Gastroesophageal sphincter (tissue), 4 donors: ENCODE data around the gene SPATS2L. TPM values are rescaled to one million over a fixed set of nuclear protein-coding genes. Genes with fewer than 3 reads are reported as not detected.

Experiments used
- ATAC-seq: fragments of 150-250 bp; one replicate; pipeline ENCODE4 v1.9.1; 2016; ENCODE audit warnings: mild to moderate bottlenecking, moderate library complexity
- H3K27ac ChIP-seq, 4 donors: fragments of 200-600 bp; sonication (generic) in 3 of 4; 1 replicate in 3 of 4; 2 replicates in 1 of 4; pipeline ENCODE4 v1.5.1; 2016 to 2019
- H3K27me3 ChIP-seq: fragments of 200-600 bp; sonication (generic); one replicate; pipeline ENCODE4 v1.5.1; 2019
- H3K36me3 ChIP-seq, 2 donors: fragments of 200-600 bp; sonication (generic); one replicate each; pipeline ENCODE4 v1.5.1; 2019; ENCODE audit warnings: control low read depth in 1 of 2
- H3K4me1 ChIP-seq, 3 donors: fragments of 200-600 bp; sonication (generic); 1 replicate in 2 of 3; 2 replicates in 1 of 3; pipeline ENCODE4 v1.5.1; 2016 to 2019; ENCODE audit warnings: control low read depth in 2 of 3
- H3K4me3 ChIP-seq, 2 donors: fragments of 200-600 bp; sonication (generic); one replicate each; pipeline ENCODE4 v1.5.1; 2019; ENCODE audit warnings: mild to moderate bottlenecking in 1 of 2, moderate library complexity in 1 of 2
- H3K9me3 ChIP-seq, 3 donors: fragments of 200-600 bp; sonication (generic); one replicate each; pipeline ENCODE4 v1.5.1; 2017 to 2019; ENCODE audit warnings: control low read depth in 2 of 3
- CTCF ChIP-seq, 4 experiments: fragments of 200-600 bp in 2 of 4; fragments of 450-650 bp in 2 of 4; sonication (generic) in 1 of 4; IDR thresholded peaks; one replicate each; pipeline ENCODE4 v1.5.1; 2017 to 2019; ENCODE audit warnings: antibody characterized with exemption in 4 of 4, mild to moderate bottlenecking in 2 of 4, moderate library complexity in 2 of 4
- EP300 ChIP-seq: sonication (generic); formaldehyde crosslinking; IDR thresholded peaks from one replicate; pipeline ENCODE4 v1.6.1; 2017; ENCODE audit warnings: antibody characterized with exemption, mild to moderate bottlenecking
- POLR2A ChIP-seq, 2 donors: fragments of 450-650 bp; IDR thresholded peaks; one replicate each; pipeline ENCODE4 v1.6.1; 2017; ENCODE audit warnings: antibody characterized with exemption in 2 of 2, mild to moderate bottlenecking in 2 of 2, moderate library complexity in 1 of 2
- POLR2AphosphoS5 ChIP-seq: sonication (generic); formaldehyde crosslinking; IDR thresholded peaks from one replicate; pipeline ENCODE4 v1.6.1; 2017; ENCODE audit warnings: antibody characterized with exemption
- WGBS, 2 donors: methylation state at CpG; one replicate each; pipeline ENCODE4 v1.1.5; 2018; ENCODE audit warnings: low coverage in 1 of 2; 5-methylcytosine and 5-hydroxymethylcytosine counted together
- total RNA-seq, 4 donors: library from RNA; depleted of rRNA; stranded (reverse); fragments of >200 nt; gene quantifications; one replicate each; pipeline ENCODE4 v1.1.0, GENCODE V29; 2016

The SPATS2L gene
- total RNA-seq, 4 donors from 2014 or later, result 50.6 to 120 (median 91.5) TPM

- TF ChIP-seq CTCF (IDR thresholded peaks at IDR 0.05), result no peak
- no peak for TF ChIP-seq EP300
- no peak for TF ChIP-seq POLR2A (IDR thresholded peaks at IDR 0.05)
- no peak for TF ChIP-seq POLR2AphosphoS5
- H3K27ac ChIP-seq, result no peak overlapping the region
These were observed 16.1 kb downstream of the SPATS2L start for GRCh38 chr2:200322607-200323006.

GRCh38 chr2:200324362-200324761 lies 17.9 kb downstream of the SPATS2L start:
- Histone ChIP-seq H3K27me3 (no peaks in the 10 kb centered on the region), H3K4me3 (no peak overlapping the region), H3K4me1 (peaks cover 0 to 34% (median 0%) of the 10 kb centered on the region in 3 donors), H3K36me3 (no peaks in the 10 kb centered on the region), H3K9me3 (no peaks in the 10 kb centered on the region), H3K27ac (no peak overlapping the region)
- ATAC-seq, result no peak
- 90% methylated on average over 1 of the region's 1 CpG; no CpG with 5 or more reads in 1 of the 2 donors for WGBS, 2 donors
- TF ChIP-seq CTCF (IDR thresholded peaks at IDR 0.05) (no peak), POLR2A (IDR thresholded peaks at IDR 0.05) (no peak), EP300 (no peak), POLR2AphosphoS5 (no peak)

More at GRCh38 chr2:200322607-200323006, 16.1 kb downstream of the SPATS2L start:
- no peaks in the 10 kb centered on the region for H3K36me3 ChIP-seq
- no peak for ATAC-seq
- H3K4me1 ChIP-seq, result peaks cover 0 to 50% (median 3%) of the 10 kb centered on the region in 3 donors
- H3K27me3 ChIP-seq, result no peaks in the 10 kb centered on the region
- H3K9me3 ChIP-seq, result no peaks in the 10 kb centered on the region
- H3K4me3 ChIP-seq, result no peak overlapping the region
- WGBS, 2 donors, result 83 to 88% methylated on average over 1 of the region's 1 CpG

- TF ChIP-seq EP300 (no peak), POLR2AphosphoS5 (no peak), CTCF (IDR thresholded peaks at IDR 0.05) (no peak), POLR2A (IDR thresholded peaks at IDR 0.05) (no peak)
- Histone ChIP-seq H3K27me3 (no peaks in the 10 kb centered on the region), H3K4me1 (peaks cover 0 to 12% (median 0%) of the 10 kb centered on the region in 3 donors), H3K4me3 (no peak overlapping the region), H3K9me3 (no peaks in the 10 kb centered on the region), H3K36me3 (no peaks in the 10 kb centered on the region), H3K27ac (no peak overlapping the region)
- no peak for ATAC-seq
- WGBS, 2 donors, result 100% methylated on average over 1 of the region's 2 CpGs; no CpG with 5 or more reads in 1 of the 2 donors
These were observed 22.9 kb downstream of the SPATS2L start for GRCh38 chr2:200329384-200329783.

DNA sequence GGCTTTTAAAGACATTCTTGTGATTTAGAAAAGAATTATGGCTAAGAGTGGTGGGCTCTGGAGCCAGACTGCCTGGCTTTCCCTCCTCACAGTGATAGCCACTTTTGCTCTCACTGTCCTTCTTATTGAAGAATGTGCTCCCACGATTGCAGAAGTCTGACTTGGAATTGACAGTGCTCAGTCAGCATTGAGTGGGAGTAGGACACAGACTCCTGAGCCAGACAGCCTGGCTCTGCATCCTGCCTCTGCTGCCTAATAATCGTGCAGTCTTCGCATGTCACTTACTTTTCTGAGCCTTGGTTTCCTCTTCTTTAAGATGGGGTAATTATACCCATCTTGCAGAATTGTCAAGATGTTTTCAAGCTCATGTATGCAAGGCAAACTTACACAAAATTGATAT lies 23.3 kb downstream of the SPATS2L start:
- no peaks in the 10 kb centered on the region for H3K27me3 ChIP-seq
- peaks cover 0 to 12% (median 0%) of the 10 kb centered on the region in 3 donors for H3K4me1 ChIP-seq
- no peak overlapping the region for H3K27ac ChIP-seq
- H3K9me3 ChIP-seq, result no peaks in the 10 kb centered on the region
- no peak for ATAC-seq
- no peaks in the 10 kb centered on the region for H3K36me3 ChIP-seq
- WGBS, 2 donors, result 44 to 69% methylated on average over 3 of the region's 3 CpGs
- no peak for TF ChIP-seq POLR2A (IDR thresholded peaks at IDR 0.05)
- H3K4me3 ChIP-seq, result no peak overlapping the region

DNA sequence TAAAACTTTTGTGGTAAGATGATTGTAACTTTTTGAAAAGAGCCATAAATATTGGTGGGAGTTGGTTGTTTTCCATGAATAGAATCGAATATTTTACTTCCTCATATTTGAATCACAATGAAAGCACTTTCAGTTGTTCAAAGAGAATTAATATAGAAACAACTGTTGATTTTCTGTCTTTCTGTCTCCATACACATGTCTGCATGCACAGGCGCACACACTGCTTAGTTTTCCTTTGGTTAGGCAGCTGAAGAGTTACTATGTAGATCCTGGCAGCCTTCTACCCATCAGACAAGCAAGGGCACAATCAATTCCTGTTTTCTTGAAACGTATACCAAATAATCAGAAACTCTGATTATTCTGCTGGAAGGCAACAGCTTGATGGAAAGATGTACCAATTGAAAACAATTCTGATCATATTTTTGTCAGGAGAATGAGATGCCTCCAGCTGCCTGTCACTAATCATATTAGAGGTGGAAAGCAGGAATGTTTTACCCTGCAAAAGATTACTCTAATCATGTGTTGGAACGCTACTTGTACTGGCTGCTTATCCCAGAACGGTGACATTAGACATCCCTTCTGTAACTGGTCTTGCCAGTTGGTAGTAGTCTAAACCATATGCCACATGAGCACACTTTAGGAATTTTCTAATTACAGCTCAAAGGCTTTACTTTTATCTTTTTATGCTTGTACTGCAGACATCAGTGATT lies 24.0 kb downstream of the SPATS2L start:
- Histone ChIP-seq H3K9me3 (no peaks in the 10 kb centered on the region), H3K27ac (no peak overlapping the region), H3K27me3 (no peaks in the 10 kb centered on the region), H3K4me1 (peaks cover 0 to 18% (median 0%) of the 10 kb centered on the region in 3 donors), H3K4me3 (no peak overlapping the region), H3K36me3 (no peaks in the 10 kb centered on the region)
- TF ChIP-seq POLR2AphosphoS5 (no peak), CTCF (IDR thresholded peaks at IDR 0.05) (no peak), EP300 (no peak), POLR2A (IDR thresholded peaks at IDR 0.05) (no peak)
- 53 to 75% methylated on average over 5 of the region's 5 CpGs for WGBS, 2 donors
- ATAC-seq, result no peak
